HG03095 (cell line): ENCODE measurements around the gene PTRHD1.

Source experiments
- ATAC-seq: cut with Tn5 transposase; IDR thresholded peaks from one replicate; pipeline ENCODE4 v1.9.1; 2021; ENCODE audit warnings: moderate library complexity; ENCODE audit not compliant: unreplicated experiment

Gene PTRHD1

DNA sequence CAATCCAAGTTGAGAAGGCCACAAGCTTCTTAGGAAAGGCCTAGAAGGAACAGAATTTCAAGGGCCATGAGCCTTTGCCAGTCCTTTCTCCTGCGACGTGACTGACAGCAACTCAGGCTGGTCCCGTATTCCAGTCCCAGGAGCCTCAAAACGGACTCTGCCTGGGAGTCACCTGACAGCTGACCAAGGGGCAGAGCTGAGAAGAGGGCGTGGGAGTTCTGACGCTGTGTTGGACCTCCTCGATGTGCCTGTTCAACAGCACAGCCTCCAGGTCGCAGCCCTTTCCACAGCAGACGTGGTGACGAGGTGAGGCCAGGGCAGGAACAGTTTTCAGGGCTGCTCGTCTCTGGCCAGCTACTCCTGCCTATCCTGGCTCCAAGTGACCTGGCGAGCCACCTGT, 37.6 kb upstream of the PTRHD1 start:
- ATAC-seq, result no peak

DNA sequence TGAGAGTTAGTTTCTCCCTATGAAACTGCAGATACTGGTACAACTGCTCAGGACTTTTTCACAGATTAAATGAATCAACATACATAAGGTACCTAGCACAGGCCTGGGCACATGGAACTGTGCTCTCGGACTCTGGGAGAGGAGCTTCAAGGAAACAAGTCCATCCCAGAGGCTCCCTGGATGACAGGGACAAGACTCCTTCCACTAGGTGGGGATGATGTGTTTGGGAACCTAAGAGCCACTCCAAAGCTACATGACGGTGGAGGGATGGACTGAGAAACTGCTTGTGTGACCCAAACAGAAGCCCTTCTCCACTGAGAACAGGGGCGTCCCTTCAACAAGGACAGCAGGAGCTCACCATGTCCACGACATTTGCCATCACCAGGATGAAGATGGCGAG, 37.2 kb upstream of the PTRHD1 start:
- no peak for ATAC-seq

DNA sequence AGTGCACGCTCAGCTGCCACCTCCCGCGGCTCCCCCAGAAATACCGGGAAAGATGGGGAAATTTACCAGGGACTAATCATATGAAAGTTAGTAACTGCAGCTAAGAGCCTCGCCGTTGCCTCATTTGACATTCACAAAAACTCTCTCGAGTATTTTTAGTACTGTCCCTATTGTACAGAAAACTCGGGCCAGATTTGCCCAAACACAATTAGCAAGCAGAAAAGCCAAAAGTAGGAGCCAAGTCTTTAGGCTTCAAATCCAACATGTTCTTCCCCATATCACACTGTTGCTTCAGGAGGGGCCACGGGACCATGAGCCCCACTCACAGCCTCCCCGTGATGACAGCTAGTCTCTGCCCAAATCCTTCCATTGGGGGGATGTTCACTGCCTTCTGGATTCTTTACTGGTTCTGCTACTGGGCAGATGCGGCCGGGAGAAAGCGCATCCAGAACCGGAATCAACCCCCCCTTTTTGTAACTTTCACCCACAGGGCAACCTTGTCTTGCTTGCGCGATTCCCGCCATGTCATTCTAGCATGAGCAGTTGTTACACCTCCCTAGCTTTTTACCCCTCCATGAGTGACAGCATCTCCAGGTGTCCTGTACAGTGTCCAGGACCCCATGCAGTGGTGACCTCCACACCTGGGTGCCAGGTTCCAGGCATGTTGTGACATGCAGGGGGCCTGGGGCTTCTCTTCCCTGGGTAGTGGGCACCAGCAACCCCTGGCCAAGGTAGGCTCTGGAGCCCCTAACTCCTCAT, 35.2 kb upstream of the PTRHD1 start:
- no peak for ATAC-seq

DNA sequence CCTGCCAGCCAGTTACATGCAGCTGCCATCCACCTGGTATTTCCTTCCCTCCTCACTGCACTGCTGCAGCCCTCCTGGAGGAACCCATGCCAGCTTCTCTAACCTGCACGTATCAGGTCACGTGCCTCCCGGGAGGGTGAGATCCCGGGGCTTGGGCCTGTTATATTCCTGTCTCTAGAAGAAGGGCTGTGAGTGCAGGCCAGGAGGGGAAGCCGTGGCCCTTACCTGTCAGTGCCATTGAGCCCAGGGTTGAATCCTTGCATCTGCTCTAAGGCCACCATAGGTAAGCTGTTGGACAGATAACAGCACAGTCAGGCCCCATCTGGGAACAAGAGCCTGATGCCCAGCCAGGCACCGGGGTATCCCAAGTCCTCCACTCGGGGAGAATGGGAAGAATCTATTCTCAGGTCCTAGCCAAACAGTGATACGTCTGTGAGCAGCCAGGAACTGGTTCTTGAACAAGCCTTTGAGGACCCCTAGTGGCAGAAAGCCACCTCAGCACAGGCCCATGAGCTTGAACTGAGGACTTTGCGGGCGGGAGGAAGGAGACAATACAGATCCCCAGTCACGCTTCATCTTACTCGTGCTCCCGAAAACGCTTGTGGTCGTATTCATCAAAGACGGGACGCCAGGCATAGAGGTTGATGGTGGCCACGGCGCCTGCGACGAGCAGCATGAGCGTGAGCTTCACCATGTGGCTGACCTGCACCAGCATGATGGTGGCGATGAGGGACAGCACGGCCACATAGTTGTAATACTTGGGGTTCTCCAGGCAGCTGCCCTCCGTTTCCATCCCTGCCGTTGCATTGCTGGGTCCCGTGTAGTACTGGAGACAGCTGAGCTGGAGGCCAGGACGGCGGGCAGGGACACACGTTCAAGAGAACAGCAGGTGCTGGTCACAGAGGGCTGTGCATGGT, 34.4 kb upstream of the PTRHD1 start:
- peak; percentile 67 for ATAC-seq

DNA sequence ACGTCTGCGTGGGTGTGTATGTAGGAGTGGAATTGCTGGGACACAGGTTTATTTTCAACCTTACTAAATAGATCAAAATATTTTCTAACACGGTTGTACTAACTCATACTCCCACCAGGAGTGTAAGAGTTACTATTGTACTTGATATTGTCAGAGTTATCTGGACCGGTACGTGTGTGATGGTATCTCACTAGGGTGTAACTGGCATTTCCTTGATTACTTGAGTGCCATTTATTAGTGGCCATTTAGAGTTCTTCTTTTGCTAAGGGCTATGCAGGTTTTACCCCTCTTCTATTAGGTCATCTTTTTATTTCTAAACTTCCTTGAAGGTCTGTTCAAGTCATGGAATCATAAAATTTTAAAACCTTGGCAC, 33.6 kb upstream of the PTRHD1 start:
- ATAC-seq, result no peak

GRCh38 chr2:24825883-24826772, 32.9 kb upstream of the PTRHD1 start:
- ATAC-seq, result no peak

DNA sequence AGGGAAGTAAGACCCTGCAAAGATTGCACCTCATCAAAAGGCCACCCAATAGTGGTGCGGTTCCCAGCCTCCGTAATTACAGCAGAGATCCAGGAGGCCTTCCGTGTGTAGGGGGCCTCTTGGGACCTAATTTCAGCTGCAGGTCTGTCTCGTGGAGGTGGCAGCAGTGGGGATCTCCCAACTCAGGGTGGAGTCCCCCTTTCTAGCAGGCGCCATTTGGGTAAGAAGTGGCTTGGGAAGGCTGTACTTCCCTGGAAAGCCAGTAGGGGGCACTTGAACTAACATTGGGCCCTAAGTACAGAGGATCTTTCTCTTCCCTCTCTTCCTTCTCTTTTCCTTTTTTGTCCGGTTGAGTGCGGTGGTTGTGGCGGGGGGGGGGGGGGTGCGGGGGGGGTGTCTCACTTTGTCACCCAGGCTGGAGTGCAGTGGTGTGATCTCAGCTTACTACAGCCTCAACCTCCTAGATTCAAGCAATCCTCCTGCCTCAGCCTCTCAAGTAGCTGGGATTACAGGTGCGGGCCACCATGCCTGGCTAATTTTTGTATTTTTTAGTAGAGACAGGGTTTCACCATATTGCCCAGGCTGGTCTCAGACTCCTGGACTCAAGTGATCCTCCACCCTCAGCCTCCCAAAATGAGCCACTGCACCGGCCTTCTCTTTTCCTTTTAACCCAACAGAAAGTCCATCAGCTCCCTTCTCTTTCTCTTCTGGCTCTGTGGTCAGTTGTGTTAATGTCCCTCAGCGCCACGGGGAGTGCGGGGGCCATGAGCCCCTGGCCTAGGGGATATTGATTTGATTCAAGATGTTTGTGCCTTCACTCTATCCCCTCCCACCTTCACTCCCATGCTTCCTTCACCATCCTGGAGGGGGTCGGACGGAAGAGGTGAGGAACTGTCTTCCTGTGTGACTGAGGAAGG, 32.0 kb upstream of the PTRHD1 start:
- no peak for ATAC-seq

- no peak for ATAC-seq
Measured at GRCh38 chr2:24824071-24824588, 30.9 kb upstream of the PTRHD1 start.

DNA sequence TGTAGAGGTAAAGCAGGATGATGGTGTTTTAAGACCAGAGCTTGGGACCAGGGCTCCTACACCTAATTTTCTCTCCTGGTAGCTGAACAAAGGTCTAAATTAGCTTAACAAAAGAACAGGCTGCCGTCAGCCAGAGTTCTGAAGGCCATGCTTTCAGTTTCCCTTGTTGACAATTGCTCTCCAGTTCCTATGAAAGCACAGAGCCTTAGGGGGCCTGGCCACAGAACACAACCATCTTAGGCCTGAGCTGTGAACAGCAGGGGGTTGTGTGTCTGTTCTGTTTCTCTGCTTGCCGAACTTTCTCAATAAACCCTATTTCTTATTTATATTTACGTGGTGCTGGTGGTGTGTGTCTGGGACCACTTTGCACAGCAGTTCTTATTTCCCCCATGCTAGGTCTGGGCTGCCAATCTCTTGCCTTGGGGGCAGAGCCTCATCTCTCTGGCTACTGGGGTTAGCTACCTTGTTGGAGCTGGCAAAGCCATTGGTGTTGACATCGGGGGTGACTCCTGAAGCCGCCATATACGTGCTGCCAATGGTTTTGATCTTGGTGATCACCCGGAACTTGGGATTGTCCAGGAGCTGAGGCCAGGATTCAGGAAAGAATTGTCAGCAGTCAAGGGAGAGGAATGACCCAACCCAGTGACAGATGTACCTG, 29.0 kb upstream of the PTRHD1 start:
- no peak for ATAC-seq

- no peak for ATAC-seq
Measured at GRCh38 chr2:24821433-24821891, 28.3 kb upstream of the PTRHD1 start.

- no peak for ATAC-seq
Measured at GRCh38 chr2:24820598-24821432, 27.6 kb upstream of the PTRHD1 start.

DNA sequence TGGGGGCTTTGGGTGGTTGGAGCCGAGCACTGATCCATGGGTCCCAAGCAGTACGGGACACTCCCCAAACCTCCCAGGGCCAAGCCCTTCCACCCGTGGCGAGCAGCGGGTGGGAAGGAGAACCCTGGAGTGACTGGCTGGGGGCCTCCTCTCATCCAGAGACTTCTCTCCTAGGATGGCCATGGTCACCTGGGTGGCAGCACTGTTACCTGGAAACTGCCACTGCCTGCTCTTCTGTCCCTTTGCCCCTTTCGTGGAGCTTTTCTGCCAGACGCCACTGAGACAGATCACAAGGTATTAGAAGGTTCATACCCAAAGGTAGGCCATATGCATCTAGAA, 27.0 kb upstream of the PTRHD1 start:
- no peak for ATAC-seq

DNA sequence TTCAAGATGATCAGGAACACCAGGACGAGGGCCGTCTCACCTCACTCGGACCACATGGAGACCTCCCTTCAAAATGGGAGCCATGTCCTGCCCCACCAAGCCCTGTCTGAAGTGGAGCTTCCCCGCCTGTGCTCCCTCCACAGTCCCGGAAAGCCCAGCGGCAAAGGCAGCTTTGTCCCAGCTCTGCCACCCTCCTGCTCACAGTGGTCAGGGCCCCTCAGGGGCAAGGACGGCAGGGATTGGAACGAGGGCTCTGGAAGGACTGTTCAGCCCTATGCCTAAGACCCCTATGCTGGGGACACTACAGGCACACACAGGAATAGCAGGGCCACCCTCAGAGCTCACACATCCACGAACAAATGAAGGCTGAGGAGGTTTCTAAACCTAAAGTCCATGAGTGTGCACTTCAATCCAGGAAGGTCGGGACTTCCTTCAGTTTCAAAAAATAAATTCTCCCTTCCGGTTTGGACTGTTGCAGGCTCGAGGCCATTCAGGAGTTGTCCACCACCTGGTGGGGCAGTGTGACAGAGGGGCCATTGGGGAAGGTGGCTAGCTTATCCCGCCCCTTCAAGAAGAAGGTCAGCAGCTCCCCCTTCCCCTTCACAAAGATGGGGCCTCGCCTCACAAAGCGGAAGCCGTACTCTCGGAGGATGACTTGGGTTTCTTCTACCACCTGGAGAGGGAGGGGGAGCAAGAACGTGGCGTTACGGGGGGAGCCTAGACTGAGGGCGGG, 26.4 kb upstream of the PTRHD1 start:
- no peak for ATAC-seq

- ATAC-seq, result no peak
Measured at GRCh38 chr2:24818721-24819167, 25.6 kb upstream of the PTRHD1 start.

- ATAC-seq, result no peak
Measured at GRCh38 chr2:24816884-24817283, 23.7 kb upstream of the PTRHD1 start.

- no peak for ATAC-seq
Measured at GRCh38 chr2:24816404-24816803, 23.2 kb upstream of the PTRHD1 start.

DNA sequence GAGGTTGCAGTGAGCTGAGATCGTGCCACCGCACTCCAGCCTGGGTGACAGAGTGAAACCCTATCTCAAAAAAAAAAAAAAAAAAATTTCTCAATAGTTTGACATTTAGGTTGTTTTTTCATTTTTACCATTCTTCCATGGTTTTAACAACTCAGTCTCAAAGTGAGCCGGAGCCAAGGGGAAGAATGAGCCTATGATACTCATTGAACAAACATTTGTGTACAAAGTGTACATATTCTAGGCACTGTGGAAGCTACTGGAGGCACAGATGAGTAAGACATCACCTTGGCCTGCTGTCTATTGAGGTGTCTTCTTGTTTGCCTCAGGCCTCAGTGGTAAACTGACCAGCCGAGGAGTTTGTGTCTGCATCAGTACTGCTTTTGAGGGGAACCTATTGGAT, 22.0 kb upstream of the PTRHD1 start:
- ATAC-seq, result no peak

GRCh38 chr2:24814516-24814915, 21.3 kb upstream of the PTRHD1 start:
- ATAC-seq, result no peak
